ENCODE results near the gene ASPG.
"Not testable (repeated sequence)": the region's sequence is repeated elsewhere in the genome, so short reads cannot be mapped to it uniquely, and the experiment has no call there.

ASPG gene

GRCh38 chr14:104150136-104151025 is 64.9 kb downstream of the ASPG start:
- no peak overlapping the region for H3K4me3 ChIP-seq (ENCODE audit: low read length)
- DNase-seq (ENCODE audit: low read depth) = no peak
- no peak for TF ChIP-seq CTCF (IDR thresholded peaks at IDR 0.05; ENCODE audit: insufficient read depth, low read depth, low read length, missing control alignments)

- DNase-seq (ENCODE audit: low read depth) = no peak
- H3K4me3 ChIP-seq (ENCODE audit: low read length) = no peak overlapping the region
- TF ChIP-seq CTCF (IDR thresholded peaks at IDR 0.05; ENCODE audit: insufficient read depth, low read depth, low read length, missing control alignments) = no peak
Measured at GRCh38 chr14:104151026-104151381, 65.5 kb downstream of the ASPG start.

GRCh38 chr14:104151566-104152245 is 66.2 kb downstream of the ASPG start:
- TF ChIP-seq CTCF (IDR thresholded peaks at IDR 0.05; ENCODE audit: insufficient read depth, low read depth, low read length, missing control alignments) = no peak
- no peak overlapping the region for H3K4me3 ChIP-seq (ENCODE audit: low read length)
- no peak for DNase-seq (ENCODE audit: low read depth)

- DNase-seq (ENCODE audit: low read depth) = no peak
- no peak overlapping the region for H3K4me3 ChIP-seq (ENCODE audit: low read length)
- TF ChIP-seq CTCF (IDR thresholded peaks at IDR 0.05; ENCODE audit: insufficient read depth, low read depth, low read length, missing control alignments) = no peak
Measured at GRCh38 chr14:104152246-104152575, 66.7 kb downstream of the ASPG start.

- H3K4me3 ChIP-seq (ENCODE audit: low read length) = no peak overlapping the region
- no peak for TF ChIP-seq CTCF (IDR thresholded peaks at IDR 0.05; ENCODE audit: insufficient read depth, low read depth, low read length, missing control alignments)
- DNase-seq (ENCODE audit: low read depth) = no peak
Measured at GRCh38 chr14:104152686-104153393, 67.3 kb downstream of the ASPG start.

GRCh38 chr14:104153394-104153755 is 67.9 kb downstream of the ASPG start:
- H3K4me3 ChIP-seq (ENCODE audit: low read length); DNase-seq (ENCODE audit: low read depth): not testable (repeated sequence)

GRCh38 chr14:104154246-104154645 is 68.7 kb downstream of the ASPG start:
- no peak overlapping the region for H3K4me3 ChIP-seq (ENCODE audit: low read length)
- DNase-seq (ENCODE audit: low read depth) = no peak
- TF ChIP-seq CTCF (IDR thresholded peaks at IDR 0.05; ENCODE audit: insufficient read depth, low read depth, low read length, missing control alignments) = no peak

Measured in epithelial cell of esophagus (primary cell).